ENCODE data around the gene NFIB.

GRCh38 chr9:14356351-14357265 lies 42.7 kb upstream of the NFIB start:
- TF ChIP-seq EZH2 (IDR thresholded peaks at IDR 0.05; ENCODE audit: insufficient read depth, poor library complexity, severe bottlenecking) (no peak), EZH2phosphoT487 (IDR thresholded peaks at IDR 0.05; ENCODE audit: insufficient read depth, low read depth) (no peak)

All from GM23248 (cell line).